Posterior vena cava (tissue), 2 donors: ENCODE results near the gene CCDC187. TPM values are rescaled to one million over a fixed set of nuclear protein-coding genes. Genes with fewer than 3 reads are reported as not detected.

Source experiments
- DNase-seq: peaks from one replicate; pipeline ENCODE4 v3.0.0-alpha.2; 2020; ENCODE audit warnings: low spot score
- intact Hi-C, 2 donors: fragments of 100-400 bp; cut with DNase I; formaldehyde crosslinking; loops; one replicate each; pipeline versions ENCODE4 v1.14.1 to v1.14.2; 2022 to 2023
- total RNA-seq, 2 donors: library from RNA; stranded (reverse); fragmentation: NEBNext Ultra II Directional; extraction: Animal tissue kit (Norgen Biotek cat#: 25700); gene quantifications; one replicate each; pipeline ENCODE4 v1.2.1, GENCODE V29; 2021
- donor health status: DM: yes; HTN: yes; CAD: no.
- donor health status: DM: yes; HTN: yes; CAD: no.

The CCDC187 gene
- total RNA-seq, 2 donors from 2014 or later: not detected

DNA sequence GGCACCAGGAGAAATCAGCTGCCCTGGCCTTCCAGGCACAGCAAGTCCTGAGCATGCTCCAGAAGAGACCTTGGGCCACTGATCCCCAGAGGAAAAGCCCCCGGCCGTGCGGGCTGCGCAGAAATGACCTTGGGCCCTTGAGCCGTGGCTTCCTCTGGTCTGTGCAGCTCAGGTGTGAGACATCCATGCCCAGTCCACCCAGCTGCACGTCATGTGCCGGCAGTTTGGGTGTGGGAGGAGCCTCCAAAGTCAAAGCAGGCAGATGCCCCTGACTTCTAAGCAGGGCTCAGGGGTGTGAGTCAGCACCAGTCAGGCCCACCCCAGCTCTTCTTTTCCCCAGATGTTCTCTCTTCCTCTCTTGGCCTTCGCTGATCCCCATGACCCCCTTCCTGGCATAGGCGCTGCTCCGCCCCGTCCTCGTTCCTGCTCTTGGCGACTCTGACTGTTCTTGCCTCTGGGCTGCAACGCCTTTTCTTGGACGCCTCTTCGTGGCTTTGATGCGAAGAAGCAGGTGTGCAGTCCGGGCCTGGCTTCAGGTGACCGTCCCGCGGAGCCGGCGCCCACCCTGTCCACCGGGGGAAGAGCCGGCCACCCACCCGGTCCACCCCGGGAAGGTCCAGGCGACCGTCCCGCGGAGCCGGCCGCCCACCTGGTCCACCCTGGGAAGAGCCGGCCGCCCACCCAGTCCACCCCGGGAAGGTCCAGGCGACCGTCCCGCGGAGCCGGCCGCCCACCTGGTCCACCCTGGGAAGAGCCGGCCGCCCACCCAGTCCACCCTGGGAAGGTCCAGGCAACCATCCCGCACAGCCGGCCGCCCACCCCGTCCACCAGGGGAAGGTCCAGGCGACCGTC is 52.4 kb downstream of the CCDC187 start:
- intact Hi-C loops: no loop called here
- DNase-seq: no peak

DNA sequence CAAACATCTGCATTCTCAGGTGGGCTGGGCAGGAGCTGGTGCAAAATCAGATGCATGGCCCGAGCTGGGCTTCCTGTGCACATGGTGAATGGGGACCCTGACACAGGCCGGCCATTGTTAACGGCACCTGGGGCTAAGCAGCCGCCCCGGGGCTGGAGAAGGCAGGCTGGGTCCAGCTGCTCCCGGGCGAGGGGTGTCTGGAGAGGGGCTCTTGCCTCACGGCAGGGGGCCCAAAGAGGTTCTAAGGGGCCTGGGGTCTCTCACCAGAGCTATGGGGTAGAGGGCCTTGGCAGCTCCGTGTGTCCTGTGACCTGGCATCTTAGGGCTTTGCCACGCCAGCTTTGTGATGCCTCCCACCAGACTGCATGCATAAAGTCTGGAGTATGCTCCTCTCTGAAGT is 53.2 kb downstream of the CCDC187 start:
- DNase-seq: no peak
- intact Hi-C loops: no loop called here

DNA sequence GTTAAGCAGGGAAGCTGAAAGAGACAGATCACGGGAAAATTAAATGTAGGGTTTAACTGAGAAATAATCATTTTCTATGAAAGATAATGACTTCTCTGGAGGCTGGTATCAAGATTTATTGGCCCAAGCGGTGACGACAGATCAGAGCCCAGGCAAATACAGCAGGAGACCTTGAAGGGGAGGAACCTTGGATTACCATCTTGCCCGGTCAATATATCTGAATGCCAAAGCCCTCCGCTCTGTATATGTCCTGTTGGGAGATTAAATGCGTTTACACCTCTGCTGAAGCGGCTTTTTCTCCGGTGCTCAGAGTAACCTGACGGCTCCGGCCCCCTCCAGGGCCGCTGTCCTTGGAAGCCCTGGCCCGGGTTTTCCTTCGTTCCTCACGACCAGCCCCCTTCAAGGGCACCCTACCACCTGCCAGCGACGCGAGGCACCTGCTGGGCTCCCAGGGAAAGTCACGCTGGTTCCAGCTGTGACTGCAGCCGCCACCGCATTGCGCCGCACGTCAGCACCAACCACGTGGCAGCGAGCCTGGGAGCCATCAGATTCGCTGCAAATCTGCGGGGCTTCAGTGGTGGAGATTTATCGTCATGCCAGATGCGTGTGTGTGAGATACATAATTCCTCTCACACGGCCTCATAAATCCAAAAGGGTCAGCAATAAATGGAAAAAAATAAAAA is 53.9 kb downstream of the CCDC187 start:
- intact Hi-C loops: no loop called here
- no peak for DNase-seq

DNA sequence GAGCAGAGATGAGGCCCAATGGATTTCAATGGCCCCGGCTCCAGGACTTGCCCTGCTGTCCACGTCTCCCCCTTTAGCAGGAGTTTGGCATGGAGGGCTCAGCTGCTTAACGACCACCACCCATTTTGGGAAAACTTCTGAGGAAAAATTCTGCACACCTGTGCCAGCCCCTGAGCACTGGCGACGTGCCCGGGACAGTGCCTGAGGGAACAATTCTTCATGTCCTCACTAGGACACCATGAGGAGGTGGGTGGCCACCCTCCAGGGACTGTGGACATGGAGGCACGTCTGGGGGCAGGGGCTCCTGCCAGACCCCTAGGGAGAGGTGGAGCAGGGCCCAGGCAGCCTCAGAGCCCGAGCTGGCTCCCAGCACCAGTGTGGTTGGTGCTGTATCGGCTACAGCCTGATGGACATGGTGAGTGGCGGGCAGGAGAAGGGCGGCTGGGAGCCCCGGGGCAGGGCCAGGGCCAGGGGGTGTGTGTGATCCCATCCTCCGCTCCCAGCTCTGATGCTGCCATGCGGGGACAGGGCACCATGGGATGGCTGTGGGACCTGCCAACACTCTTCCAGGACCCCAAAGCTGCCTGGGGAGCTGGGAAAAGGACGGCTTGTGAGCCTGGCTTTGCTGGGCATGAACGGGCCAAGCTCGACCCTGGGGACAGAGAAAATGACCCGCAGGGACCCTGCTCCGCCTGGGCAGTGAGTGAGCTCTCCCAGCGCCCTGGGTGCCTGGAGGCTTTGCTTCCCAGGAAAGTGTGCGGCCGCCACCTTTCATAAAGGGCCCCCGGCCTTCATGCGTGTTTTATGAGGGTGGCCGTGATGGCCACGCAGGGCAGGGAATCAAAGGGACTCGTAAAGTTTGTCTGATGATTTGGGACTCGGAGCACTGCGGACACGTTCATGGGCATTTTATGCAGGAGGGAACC is 54.7 kb downstream of the CCDC187 start:
- intact Hi-C loops: no loop called here

DNA sequence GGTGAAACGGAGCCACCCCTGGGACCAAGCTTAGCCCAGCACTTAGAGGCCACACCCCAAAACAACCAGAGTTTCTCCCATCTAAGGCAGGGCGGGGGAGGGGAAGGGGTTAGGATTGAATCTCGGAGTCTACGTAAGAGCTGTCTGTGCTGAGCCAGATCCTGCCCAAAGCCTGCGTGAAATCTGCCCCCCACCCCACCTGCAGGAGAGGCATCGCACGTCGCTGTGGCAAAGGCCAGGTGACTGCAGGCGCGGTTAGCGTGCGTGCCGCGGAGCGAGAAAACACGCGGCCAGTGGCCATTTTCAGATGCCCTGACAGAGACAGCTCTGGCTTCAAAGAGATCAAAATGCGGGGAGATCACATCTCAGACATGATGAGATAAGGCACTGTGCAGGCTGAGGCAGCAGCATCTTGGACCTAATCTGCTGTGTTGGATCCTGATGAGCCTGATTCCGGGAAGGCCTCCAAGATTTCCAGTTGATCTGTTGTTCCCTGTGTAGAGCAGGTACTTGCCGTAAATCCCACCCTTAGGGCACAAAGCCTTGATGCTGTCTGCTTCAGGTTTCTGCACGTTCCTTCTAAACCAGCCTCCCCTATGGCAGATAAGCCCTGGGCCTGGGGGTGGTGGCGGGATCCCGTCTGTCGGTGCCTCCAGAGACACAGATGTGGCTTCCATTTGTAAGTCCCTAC is 55.8 kb downstream of the CCDC187 start:
- no peak for DNase-seq
- intact Hi-C loops: no loop called here

More for the DNA sequence above, 54.7 kb downstream of the CCDC187 start:
- no peak for DNase-seq

DNA sequence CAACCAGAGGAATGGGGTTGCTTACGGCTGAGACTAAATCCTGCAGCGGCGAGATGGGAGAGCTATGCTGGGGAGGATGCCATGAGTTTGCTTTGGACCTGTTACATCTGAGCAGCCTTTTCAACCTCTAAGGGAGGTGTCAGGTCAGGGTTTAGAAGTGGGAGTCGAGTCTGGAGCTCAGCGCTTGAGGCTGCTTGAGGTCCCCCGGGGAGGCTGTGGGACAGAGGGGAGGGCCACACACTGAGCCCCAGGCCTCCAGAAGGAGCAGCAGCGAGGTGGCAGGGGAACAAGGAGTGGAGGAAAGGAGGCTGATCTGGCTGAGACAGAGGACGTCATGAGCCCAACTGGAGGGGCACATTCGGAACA is 56.4 kb downstream of the CCDC187 start:
- intact Hi-C loops: no loop called here

DNA sequence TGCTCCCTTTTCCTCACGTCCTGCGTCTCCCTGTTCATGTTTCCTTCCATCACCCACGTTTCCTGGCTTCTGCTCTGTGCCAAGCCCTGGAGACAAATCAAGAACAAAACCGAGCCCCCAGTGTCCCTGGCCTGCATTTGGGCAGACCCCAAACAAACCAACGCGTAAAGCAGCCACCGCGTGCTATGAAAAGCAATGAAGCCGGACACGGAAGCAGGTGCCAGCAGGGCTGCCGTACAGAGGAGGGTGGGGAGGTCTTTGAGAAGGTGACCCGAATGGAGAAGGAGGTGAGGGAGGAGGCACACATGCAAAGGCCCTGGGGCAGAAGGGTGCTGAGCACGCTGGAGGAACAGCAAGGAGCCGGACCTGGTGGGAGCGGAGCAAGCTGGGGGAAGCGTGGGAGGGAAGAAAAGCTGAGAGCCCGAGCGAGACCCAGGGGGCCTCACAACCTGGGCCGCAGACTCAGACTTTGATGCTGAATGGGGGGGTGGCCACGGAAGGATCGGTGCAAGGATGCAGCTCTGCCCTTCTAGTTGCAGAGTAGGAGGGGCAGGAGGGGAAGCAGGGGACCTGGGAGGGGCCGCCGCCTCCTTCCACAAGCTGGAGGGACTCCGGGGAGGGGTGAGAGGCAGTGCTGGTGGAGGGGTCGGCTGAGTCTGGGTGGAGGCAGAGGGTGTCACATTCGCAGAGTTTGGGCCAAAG is 56.9 kb downstream of the CCDC187 start:
- intact Hi-C loops: no loop called here
- DNase-seq: no peak

More for the DNA sequence above, 56.4 kb downstream of the CCDC187 start:
- DNase-seq: no peak

DNA sequence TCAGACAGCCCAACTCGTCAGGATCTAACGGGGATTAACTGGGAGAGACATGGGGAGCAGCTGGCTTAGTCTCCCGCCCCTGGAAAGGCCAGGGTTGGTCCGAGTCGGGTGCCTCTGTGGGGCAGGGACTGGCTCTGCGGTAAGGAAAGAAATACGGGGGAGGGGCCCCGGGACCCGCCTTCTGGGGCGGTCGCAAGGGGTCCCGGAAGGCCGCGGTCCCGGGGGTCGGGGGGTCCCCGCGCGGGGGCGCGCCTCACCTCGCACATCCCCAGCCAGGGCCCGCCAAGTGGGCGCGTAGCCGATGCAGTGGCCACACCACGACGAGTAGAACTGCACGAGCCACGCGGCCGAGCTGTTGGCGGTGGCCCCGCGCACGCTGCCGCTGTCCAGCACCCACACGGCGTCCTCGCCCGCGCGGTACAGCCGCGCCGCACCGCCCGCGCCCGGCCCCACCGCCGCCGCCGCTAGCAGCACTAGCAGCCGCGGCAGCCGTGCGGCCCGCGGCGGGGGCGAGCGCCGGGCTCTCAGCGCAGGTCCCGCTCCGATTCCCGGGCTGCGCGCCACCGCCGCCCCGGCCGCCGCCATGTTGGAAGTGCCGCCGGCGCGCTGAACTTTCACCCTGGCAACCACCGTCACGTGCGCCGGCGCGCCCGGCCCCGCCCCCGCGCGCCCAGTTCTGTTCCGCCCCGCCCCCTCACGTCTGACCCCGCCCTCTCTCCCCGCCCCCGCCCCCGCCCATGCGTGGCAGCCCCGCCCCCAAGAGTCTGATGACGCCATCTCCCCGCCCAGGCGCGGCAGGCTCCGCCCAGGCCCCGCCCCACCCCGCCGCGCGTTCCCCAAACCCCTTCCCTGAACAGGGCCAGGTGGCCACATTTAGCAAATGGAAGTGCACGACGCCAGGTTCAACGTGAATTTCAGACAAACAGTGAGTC is 58.4 kb downstream of the CCDC187 start, which contains the start of gene QSOX2:
Gene QSOX2, minus strand, starts transcription at position 594 of the 932 bp plus-strand sequence. Its CDS starts 9 bp downstream, at position 585.
- DNase-seq: peak; percentile 95
- intact Hi-C loops: no loop called here

DNA sequence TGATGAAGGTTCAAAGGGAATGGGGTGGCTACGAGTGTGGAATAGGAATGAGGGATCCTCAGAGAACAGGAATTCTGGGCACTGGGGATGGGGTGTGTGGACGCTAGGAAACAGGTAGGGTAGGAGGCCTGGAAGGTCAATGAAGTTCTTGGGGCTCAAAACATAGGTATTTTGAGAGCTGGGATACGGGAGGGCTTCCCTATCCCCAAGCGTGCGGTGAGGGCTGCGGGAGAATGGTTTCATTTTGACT is 59.0 kb downstream of the CCDC187 start:
- intact Hi-C loops: no loop called here
- DNase-seq: no peak

DNA sequence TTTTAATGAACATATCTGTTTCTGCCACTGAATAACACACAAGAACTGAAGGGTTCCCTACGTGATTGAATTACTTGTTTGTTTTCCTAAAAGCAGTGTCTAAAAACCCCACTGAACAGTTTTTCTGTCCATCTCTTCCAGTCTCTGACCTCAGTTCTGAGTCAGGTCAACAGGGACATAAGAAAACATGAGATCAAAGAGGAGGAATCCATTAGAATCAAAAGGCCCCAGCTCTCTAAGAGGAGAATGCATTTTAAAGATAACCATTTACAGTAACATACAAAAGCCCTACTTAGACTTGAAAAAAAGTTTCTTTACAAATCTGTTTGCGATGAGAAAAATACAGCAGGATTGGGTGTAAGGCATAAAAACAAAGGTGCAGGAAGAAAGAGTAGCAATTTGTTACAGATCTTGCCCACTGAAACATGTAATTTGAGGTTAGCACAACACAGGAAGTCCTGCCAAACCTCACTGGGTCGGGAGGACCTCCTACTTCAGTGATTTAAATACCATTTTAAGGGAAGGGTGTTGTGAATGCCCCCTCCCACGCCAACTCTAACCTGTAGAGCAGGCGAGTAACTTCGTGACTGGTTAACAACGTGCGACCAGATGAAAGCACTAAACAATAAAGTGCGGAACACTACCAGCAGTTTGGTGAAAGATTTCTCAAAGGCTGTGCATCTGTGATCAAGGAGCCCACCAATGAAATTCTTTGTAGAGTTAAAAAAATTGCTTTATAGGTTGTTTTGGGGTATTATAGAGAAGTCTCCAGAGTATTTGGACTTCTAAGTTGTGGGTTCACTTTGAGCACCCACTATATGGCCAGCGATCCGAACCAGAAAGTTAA is 59.5 kb downstream of the CCDC187 start:
- intact Hi-C loops: no loop called here
- no peak for DNase-seq

DNA sequence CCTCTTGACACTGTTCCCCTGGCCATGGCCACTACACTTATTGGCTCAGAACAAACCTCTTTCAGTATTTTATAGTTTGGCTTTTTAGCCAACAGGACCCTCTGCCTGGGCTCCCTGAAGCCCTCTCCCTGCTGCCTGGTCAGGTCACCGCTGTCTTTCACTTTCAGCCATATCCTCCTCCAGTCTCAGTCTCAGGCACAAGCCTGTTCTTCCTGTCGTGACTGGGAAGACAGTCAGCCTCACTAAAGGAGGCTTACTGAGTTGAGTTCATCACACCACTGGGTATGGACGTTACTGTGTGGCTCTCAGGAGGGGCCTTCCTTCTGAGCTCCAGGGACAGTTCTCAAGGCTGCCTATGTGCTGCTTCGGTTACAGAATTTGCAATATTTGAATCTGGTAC is 60.3 kb downstream of the CCDC187 start:
- DNase-seq: no peak
- intact Hi-C loops: no loop called here

DNA sequence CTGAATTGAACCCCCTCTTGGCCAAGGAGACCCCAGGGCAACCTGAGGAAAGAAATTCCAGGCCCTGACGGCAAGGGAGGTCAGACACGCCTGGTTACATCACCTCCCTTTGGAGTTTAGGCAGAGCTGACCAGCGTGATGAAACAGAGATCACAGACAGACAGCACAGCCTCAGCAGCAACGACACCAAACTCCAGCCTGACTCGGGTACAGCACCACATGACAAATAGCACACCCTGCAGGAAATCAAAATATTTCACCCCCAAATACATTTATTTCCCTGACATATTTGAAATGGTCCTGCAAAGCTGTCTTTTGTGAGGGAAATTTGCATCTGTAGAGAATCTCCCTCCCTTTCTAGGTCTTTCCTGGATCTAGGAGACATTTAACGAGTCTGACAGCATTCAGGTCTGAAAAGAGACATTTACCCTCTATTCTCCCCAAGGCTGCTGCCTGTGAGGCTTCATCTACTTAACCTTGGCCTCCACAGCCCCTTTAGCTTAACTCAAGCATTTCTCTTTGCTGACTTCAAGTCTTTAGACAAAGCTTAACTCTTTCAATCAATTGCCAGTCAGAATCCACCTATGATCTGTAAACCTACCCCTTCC is 60.9 kb downstream of the CCDC187 start:
- intact Hi-C loops: no loop called here
- no peak for DNase-seq

DNA sequence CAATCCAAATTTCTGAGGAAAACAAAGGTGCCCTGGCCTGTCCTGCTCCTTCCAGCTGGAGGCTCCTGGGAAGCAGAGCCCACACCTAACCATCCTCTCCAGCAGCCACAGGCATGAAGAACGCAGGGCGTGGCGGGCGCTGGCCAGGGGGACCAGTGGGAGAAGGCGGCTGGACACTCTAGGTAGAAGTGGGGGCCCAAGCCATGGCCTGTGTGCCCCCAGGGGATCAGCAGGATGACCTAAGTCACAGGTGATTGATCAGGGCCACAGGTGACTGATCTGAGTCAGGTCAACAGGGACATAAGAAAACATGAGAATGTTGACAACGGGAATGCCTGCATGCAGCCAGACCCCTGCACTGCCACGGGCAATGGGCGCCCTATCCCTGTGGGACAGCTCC is 61.6 kb downstream of the CCDC187 start:
- DNase-seq: no peak
- intact Hi-C loops: no loop called here

DNA sequence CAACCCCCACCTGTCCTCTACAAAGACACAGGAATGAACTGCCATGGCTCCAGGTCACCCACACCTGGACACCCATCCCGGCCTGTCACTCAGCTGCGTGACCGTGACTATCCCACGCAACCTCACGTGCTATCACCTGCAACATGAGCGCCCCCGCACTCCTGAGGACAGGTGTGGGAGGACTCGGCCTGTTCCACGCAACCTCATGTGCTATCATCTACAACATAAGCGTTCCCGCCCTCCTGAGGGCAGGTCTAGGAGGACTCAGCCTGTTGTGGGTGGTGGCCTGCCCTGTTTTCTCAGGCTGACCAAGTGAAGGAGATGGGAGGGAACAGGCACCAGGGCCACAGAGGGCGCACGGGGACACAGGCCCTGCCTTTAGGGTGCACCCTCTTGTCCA is 62.4 kb downstream of the CCDC187 start:
- intact Hi-C loops: no loop called here
- DNase-seq: no peak

DNA sequence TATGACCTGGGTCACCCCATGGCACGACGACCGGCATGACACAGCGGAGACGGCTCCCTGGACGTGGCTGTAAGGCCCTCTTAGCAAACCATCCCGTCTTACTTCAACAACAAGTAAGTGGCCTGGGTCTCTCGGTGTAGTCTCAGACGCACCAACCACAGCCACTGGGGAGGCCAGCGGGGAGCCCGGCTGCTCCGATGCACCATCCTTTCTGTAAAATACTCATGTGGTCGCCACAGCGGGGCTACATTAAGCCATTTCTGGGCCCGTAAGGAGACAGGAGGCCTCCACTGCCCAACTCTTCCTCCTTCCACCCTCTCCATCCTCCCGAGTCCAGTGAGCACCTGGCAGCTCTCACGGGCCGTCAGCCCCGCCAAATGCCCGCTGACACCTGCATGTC is 63.0 kb downstream of the CCDC187 start:
- intact Hi-C loops: no loop called here
- no peak for DNase-seq

DNA sequence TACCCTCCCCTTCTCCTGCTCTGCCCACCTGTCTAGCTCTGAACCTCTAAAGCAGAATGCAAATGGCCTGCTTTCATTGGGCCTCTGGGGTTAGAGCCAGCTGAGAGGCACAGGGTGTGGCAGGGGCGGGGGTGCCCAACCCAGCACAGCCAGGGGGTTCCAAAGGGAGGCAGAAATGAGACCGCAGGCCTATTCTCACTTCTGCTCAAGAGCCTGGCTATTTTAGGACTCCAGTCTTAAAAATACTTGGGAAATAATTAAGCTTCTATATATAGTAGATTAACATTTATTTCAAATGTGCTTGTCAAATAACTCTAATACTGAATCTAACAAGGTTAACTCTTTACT is 63.9 kb downstream of the CCDC187 start:
- no peak for DNase-seq
- intact Hi-C loops: no loop called here
